ENCODE measurements around the gene FRMD4B.

- no peak for TF ChIP-seq CTCF (IDR thresholded peaks at IDR 0.05; ENCODE audit: low read length)
- TF ChIP-seq EZH2 (IDR thresholded peaks at IDR 0.05; ENCODE audit: borderline replicate concordance, low read length): no peak
These were observed 32.4 kb downstream of the FRMD4B start for GRCh38 chr3:69353503-69353902.

Measured in OCI-LY1 (cell line).